ENCODE measurements around the gene ABITRAM.
A peak's percentile ranks its signal among the peaks of the same experiment; 100 is the strongest.
"Not testable (repeated sequence)": the region's sequence is repeated elsewhere in the genome, so short reads cannot be mapped to it uniquely, and the experiment has no call there.

The ABITRAM gene

GRCh38 chr9:108933231-108933717, 926 bp upstream of the ABITRAM start:
- no peak for DNase-seq

GRCh38 chr9:108933718-108934322, 380 bp upstream of the ABITRAM start, which contains the start of gene ELP1:
Gene ELP1, minus strand, starts transcription at chr9:108934124. Its CDS starts 2,978 bp downstream, at chr9:108931146.
- DNase-seq: peak; percentile 73

DNA sequence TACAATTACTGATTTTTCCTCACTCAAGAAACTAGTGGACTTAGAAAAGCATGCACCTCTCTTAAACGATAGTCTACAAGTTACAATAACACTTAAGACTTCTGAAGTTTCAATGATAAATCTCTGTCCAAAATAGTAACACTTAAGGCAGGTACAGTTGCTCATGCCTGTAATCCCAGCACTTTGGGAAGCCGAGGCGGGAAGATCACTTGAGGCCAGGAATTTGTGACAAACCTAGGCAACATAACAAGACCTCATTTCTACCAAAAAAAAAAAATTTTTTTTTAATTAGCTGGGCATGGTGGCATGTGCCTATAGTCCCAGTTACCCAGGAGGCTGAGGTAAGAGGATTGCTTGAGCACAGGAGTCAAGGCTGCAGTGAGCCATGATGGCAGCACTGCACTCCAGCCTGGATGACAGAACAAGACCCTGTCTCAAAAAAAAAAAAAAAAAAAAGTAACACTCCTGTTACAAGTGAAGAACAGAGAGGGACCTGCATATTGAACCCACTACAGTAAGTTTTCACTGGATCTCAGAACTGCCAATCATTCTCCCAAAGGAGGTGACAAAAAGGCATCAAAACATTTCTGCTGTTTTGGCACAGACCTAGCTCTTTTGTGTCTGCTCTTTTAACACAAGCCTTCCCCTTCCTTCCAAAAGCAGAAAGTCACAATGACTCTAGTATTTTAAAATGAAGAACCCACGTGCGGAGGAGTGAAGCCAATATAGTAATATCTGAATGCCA, 3.5 kb downstream of the ABITRAM start:
- no peak for DNase-seq

GRCh38 chr9:108939975-108940374, 5.8 kb downstream of the ABITRAM start:
- no peak for DNase-seq

DNA sequence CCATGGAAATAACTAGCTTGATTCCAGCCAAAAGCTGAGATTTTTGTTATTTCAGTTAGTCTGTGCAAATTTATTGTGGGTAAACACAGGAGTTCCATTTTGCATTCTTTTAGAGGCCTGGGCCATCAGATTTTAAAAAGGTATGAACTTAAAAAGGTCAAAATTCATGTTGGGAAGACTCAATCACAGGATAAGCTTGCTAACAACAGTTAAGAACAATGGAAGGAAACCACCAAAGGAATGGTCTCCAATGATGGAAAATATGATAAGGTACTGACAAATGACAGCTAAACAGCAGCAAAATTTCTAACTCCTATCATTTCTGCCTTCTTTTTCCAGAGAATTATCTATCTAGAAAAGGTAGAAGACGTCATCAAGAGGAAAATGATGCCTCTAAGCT, 16.0 kb downstream of the ABITRAM start:
- DNase-seq: no peak

DNA sequence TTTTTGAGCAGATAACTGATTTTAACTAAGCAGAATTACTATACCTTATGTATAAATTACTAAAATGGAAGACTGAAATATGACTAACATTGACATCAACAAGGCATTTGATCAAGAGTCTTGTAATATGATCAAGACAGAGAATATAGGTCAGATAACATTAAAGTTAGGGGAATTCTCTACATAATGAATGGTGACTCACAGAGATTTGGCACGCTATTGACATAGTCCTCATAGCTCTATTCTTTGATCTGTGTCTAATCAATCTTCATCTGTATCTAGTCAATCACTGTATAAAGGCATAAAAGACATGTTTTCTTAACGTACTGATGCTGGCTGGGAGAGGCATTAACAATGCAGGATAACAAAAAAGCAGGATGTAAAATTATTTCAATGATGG, 17.4 kb downstream of the ABITRAM start:
- DNase-seq: no peak

GRCh38 chr9:108953983-108954574, 19.9 kb downstream of the ABITRAM start:
- no peak for DNase-seq

DNA sequence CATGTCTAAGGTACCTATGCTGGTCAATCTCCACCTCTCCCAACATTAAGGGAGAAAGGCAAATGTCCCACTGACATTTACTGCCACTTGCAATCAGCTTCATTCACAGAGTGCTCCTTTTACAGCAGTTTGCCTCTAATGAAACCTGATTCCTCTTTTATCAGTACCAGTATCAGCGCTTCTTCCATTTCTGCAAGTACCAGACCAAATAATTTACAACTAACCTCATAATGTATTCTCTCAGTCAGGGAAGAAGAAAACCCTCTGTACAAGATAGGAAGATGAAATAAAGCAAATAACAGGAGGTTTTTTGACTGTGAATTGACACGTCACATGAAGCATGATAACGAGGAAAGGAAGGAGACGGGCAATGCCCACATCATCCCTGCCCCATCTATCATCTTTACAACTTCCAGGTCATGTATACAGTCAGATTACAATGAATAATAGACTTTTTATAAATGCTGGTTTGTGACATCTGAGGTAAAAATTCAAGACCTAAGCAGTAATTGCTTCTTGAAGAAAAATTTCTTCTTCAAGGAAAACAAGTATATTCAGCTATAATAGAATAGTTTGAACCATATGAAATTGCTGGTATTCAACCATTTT, 21.9 kb downstream of the ABITRAM start:
- DNase-seq: no peak

- DNase-seq: no peak
Measured at GRCh38 chr9:108956631-108957026, 22.4 kb downstream of the ABITRAM start.

DNA sequence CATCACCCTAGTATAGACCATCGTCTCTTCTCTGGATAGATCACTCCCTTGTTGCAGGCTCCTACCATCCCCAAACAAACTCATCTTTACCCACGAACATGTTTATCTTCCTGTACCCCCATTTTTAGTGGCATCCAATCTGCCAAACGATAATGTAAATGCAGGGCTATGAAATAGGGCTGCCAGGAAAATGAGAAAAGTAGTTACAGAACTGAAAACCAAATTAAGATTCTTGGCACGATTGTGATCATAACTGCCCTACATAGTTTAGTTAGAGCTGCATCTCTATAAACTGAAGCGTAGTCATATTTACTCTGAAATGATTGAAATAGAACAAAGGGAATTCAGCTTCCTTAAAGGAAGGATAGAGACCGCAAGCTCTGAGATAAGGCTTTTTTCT, 26.1 kb downstream of the ABITRAM start:
- DNase-seq: no peak

DNA sequence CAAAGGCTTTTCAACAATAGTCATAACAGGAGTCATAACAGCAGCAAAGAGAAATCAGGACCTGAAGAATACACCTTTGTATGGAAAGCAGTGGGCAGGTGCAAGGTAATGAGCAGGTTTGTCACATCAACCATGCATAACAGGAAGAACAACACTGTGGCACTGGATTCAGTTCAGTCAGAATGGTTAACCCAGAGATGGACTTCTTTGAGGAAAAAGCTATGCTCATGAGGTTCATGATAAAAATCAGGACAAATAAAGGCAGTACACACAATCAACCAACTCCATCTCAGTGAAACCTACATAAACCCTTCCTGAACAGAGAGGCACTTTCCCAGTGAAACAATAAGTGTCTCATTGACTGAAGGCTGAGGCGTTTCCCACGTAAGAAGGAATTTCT, 27.0 kb downstream of the ABITRAM start:
- DNase-seq: no peak

GRCh38 chr9:108963459-108964143, 29.4 kb downstream of the ABITRAM start:
- DNase-seq: no peak

DNA sequence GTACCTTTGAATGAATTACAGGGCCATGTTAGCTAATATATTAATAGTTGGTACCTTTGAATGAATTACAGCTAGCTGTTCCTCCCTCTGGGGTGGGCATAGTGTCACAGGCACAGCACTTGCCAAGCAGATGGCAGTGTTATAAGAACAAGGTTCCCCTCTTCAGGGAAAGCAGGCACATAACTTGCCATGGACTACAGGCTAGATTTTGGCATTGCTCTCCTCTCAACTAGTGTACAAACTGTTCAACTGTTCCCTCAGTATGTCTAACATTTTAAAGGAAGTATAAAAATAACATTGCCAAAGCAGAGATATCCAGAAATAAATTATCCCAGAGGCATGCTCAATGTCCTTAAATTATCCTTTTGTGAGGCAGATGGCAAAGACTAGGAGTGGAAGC, 33.7 kb downstream of the ABITRAM start:
- DNase-seq: no peak

- DNase-seq: not testable (repeated sequence)
Measured at GRCh38 chr9:108971392-108971791, 37.2 kb downstream of the ABITRAM start.

- DNase-seq: no peak
Measured at GRCh38 chr9:108972186-108972585, 38.0 kb downstream of the ABITRAM start.

- no peak for DNase-seq
Measured at GRCh38 chr9:108972626-108973209, 38.5 kb downstream of the ABITRAM start.

- DNase-seq: no peak
Measured at GRCh38 chr9:108973895-108974294, 39.7 kb downstream of the ABITRAM start.

DNA sequence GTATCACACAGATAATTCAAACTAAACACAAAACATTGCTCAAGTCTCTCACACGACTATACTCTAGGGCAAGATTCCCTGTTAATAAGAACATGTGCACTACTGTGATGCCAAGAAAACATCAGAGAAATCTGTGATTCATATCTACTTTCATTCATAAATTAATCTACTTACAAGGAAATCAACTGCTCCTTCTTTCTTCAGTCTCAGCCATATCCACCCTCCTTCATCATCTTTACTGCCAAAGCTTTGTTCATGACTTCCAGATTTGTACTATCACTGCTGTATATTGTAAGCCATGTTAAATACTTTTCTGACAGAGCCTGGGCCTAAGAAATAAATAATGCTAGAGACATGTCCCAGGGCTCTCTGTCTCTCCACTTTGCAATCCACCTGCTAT, 44.0 kb downstream of the ABITRAM start:
- no peak for DNase-seq

DNA sequence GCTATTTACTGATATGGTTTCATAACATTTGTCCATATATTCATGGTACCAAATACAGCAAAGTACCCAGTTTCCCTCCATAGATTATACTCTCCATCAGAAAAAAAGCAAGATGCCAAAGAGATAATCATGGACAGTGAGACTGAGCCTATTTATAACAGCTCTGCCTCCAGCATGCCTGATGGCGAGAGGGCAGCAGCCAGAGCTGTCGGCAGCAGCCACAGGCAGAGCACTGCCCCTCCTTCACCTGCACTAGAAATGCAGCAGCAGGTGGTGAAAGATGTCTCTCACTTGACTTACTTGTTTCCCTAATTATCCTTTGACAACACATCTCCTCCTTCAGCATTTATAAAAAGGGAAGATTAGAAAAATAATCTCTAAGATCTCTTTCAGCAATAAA, 46.7 kb downstream of the ABITRAM start:
- no peak for DNase-seq

DNA sequence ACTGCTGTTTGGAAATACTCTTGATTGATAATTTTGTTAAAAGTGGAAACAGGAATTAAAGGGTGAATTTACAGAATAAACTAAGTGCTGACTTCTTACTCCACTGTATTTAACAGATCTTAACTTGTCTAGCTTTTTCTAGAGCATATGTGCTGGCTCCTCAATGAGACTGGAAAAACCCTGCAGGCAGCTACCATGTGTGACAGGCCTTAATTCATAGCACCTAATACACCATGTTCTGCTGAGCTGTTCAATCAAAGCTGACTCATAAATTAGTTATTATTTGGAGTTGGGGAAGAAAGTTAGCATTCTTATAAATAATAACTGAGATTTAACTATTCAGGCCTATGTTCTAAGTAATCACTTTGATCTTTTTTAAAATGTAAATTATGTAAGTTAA, 49.7 kb downstream of the ABITRAM start:
- no peak for DNase-seq

Data from 8988T (cell line).